ENCODE results near the gene VPS8.
"Not testable (repeated sequence)": the region's sequence is repeated elsewhere in the genome, so short reads cannot be mapped to it uniquely, and the experiment has no call there.

Gene VPS8

GRCh38 chr3:185003876-185004275, 191.9 kb downstream of the VPS8 start:
- DNase-seq, result not testable (repeated sequence)

- DNase-seq, result no peak
These were observed 197.7 kb downstream of the VPS8 start for GRCh38 chr3:185009650-185010049.

GRCh38 chr3:185017584-185017983, 205.6 kb downstream of the VPS8 start:
- DNase-seq, result not testable (repeated sequence)

GRCh38 chr3:185017996-185018395, 206.0 kb downstream of the VPS8 start:
- DNase-seq, result not testable (repeated sequence)

- DNase-seq, result peak; percentile 59
These were observed 209.3 kb downstream of the VPS8 start for GRCh38 chr3:185021256-185021655.

- no peak for DNase-seq
These were observed 212.4 kb downstream of the VPS8 start for GRCh38 chr3:185024406-185024805.

- no peak for DNase-seq
These were observed 213.0 kb downstream of the VPS8 start for GRCh38 chr3:185024966-185025365.

- no peak for DNase-seq
These were observed 216.2 kb downstream of the VPS8 start for GRCh38 chr3:185028121-185028520.

GRCh38 chr3:185029086-185029485, 217.1 kb downstream of the VPS8 start:
- no peak for DNase-seq

GRCh38 chr3:185030399-185030798, 218.4 kb downstream of the VPS8 start:
- no peak for DNase-seq

- no peak for DNase-seq
These were observed 219.0 kb downstream of the VPS8 start for GRCh38 chr3:185030951-185031350.

- no peak for DNase-seq
These were observed 225.8 kb downstream of the VPS8 start for GRCh38 chr3:185037801-185038200.

GRCh38 chr3:185040425-185040824, 228.5 kb downstream of the VPS8 start:
- DNase-seq, result no peak

- peak; percentile 26 for DNase-seq
These were observed 229.6 kb downstream of the VPS8 start for GRCh38 chr3:185041540-185041939.

GRCh38 chr3:185042312-185043050, 230.5 kb downstream of the VPS8 start:
- no peak for DNase-seq

- DNase-seq, result no peak
These were observed 234.2 kb downstream of the VPS8 start for GRCh38 chr3:185046164-185046515.

- DNase-seq, result no peak
These were observed 234.6 kb downstream of the VPS8 start for GRCh38 chr3:185046603-185047002.

GRCh38 chr3:185049710-185050109, 237.7 kb downstream of the VPS8 start:
- no peak for DNase-seq

- no peak for DNase-seq
These were observed 239.8 kb downstream of the VPS8 start for GRCh38 chr3:185051801-185052200.

GRCh38 chr3:185052631-185053030, 240.7 kb downstream of the VPS8 start:
- DNase-seq, result no peak

- DNase-seq, result no peak
These were observed 244.9 kb downstream of the VPS8 start for GRCh38 chr3:185056908-185057307.

- no peak for DNase-seq
These were observed 245.9 kb downstream of the VPS8 start for GRCh38 chr3:185057829-185058228.

- DNase-seq, result no peak
These were observed 246.8 kb downstream of the VPS8 start for GRCh38 chr3:185058796-185059195.

- no peak for DNase-seq
These were observed 247.8 kb downstream of the VPS8 start for GRCh38 chr3:185059766-185060165.

- DNase-seq, result no peak
These were observed 248.7 kb downstream of the VPS8 start for GRCh38 chr3:185060655-185061054.

All from eye (tissue), 1 donor.